Lung (tissue), 12 donors: ENCODE data around the gene BAZ2A. TPM values are rescaled to one million over a fixed set of nuclear protein-coding genes. Genes with fewer than 3 reads are reported as not detected.
A peak's percentile ranks its signal among the peaks of the same experiment; 100 is the strongest.
"Not testable (repeated sequence)": the region's sequence is repeated elsewhere in the genome, so short reads cannot be mapped to it uniquely, and the experiment has no call there.

Source experiments
- ATAC-seq: fragments of 200-7000 bp; cut with Tn5 transposase; one replicate; pipeline ENCODE4 v1.9.1; 2020; ENCODE audit warnings: moderate number of reproducible peaks; ENCODE audit not compliant: insufficient read depth, low FRiP score
- DNase-seq, 3 donors: peaks; one replicate each; pipeline ENCODE4 v3.0.0-alpha.2; 2013 to 2017
- H3K27ac ChIP-seq, 2 donors: one replicate each; pipeline ENCODE4 v1.5.1; 2013; ENCODE audit warnings: mild to moderate bottlenecking in 2 of 2, moderate library complexity in 2 of 2, control low read depth in 1 of 2, inconsistent platforms in 1 of 2, low read depth in 1 of 2, low read length in 1 of 2
- H3K27me3 ChIP-seq, 3 donors: one replicate each; pipeline ENCODE4 v1.5.1; 2013; ENCODE audit warnings: low read length in 2 of 3; ENCODE audit not compliant: control insufficient read depth in 3 of 3, insufficient read depth in 3 of 3
- H3K36me3 ChIP-seq, 4 donors: one replicate each; pipeline ENCODE4 v1.5.1; 2013; ENCODE audit warnings: low read length in 4 of 4, mild to moderate bottlenecking in 1 of 4, moderate library complexity in 1 of 4; ENCODE audit not compliant: control insufficient read depth in 4 of 4, insufficient read depth in 4 of 4
- H3K4me1 ChIP-seq, 5 donors: one replicate each; pipeline ENCODE4 v1.5.1; 2013; ENCODE audit warnings: low read length in 5 of 5, mild to moderate bottlenecking in 2 of 5, moderate library complexity in 1 of 5; ENCODE audit not compliant: control insufficient read depth in 5 of 5, insufficient read depth in 5 of 5
- H3K4me3 ChIP-seq: one replicate; pipeline ENCODE4 v1.5.1; 2013; ENCODE audit warnings: mild to moderate bottlenecking, control low read depth, moderate library complexity
- H3K9ac ChIP-seq, 2 donors: one replicate each; pipeline ENCODE4 v1.5.1; 2013; ENCODE audit warnings: low read length in 2 of 2, control low read depth in 1 of 2; ENCODE audit not compliant: insufficient read depth in 1 of 2
- H3K9me3 ChIP-seq, 4 donors: one replicate each; pipeline ENCODE4 v1.5.1; 2013; ENCODE audit warnings: low read length in 3 of 4, mild to moderate bottlenecking in 1 of 4, moderate library complexity in 1 of 4; ENCODE audit not compliant: control insufficient read depth in 4 of 4, insufficient read depth in 3 of 4
- CTCF ChIP-seq: IDR thresholded peaks from 2 replicates; pipeline ENCODE4 v1.5.1; 2012; ENCODE audit warnings: mild to moderate bottlenecking; ENCODE audit errors: control extremely low read depth, extremely low read depth
- WGBS, 2 donors: extraction: QIAGEN DNeasy Blood & Tissue Kit; methylation state at CpG; one replicate each; pipeline ENCODE4 v1.1.7; 2013; 5-methylcytosine and 5-hydroxymethylcytosine counted together
- polyA plus RNA-seq, 2 donors: library from polyadenylated mRNA; stranded (reverse); fragments of 200-250 nt; gene quantifications; one replicate each; pipeline ENCODE4 v1.2.1, GENCODE V29; 2013
- total RNA-seq, 2 donors: library from RNA; depleted of rRNA in 1 of 2; stranded (reverse); fragments of >200 nt in 1 of 2; gene quantifications; one replicate each; pipeline ENCODE4 v1.2.1, GENCODE V29; 2014 to 2021
- donor health status: control.
- donor health status: control.
- donor health status: Bipolar disorder and iron deficiency.
- donor health status: healthy.
- donor health status: DM: yes; HTN: yes; CAD: no.

The BAZ2A gene
- total and polyA plus RNA-seq, 4 donors: 31.3 to 92.0 (median 60.5) TPM

DNA sequence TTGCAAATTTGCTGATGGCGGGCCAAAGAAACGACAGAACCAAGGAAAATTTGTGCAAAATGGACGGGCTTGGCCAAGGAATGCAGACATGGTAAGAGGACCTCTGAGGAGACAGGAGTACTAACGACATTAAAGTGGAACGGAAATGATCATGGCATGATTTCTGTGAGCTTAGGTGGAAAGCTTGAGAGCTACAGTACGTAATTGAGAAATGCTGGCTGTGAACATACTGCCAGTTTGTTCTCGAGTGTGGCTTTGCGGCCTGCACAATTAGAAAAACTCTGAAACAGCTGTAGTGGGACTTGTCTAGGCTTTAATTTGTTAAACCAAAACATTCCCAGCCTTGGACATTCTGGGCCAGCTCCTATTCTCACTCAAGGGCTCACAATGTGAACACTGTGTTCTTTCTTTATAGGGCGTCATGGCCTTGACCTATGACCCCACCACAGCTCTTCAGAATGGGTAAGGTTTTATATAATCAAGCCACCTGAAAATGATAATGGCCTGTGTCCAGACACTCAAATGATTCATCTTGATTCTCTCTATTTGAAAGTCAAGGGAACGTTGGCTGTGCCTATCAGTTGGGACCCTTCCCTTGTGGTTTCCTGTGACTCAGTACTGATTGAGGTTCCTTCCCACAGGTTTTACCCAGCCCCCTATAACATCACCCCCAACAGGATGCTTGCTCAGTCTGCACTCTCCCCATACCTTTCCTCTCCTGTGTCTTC is 48.5 kb downstream of the BAZ2A start:
- peaks cover 4 to 22% (median 15%) of the 10 kb centered on the region in 4 donors for H3K36me3 ChIP-seq

DNA sequence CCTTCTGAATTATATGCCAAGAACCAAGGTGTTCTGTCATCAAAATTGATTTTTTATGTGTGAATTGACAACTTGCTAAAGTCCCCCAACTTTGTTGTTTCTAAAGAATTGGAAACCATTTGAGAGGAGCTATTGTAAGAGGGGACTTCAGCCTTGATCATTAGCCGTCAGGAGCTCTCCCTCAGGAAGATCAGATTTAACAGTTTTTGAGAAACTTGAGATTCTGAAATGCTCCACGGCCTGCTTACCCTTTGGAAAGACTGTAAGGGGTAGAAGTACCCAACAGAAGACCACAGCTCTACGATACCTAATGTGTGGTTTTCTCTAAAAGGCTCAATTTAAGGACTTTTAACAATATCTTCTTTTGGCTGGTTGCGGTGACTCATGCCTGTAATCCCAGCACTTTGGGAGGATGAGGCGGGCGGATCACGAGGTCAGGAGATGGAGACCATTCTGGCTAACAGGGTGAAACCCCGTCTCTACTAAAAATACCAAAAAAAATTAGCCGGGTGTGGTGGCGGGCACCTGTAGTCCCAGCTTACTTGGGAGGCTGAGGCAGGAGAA is 51.1 kb downstream of the BAZ2A start:
- Histone ChIP-seq H3K36me3 (peaks cover 1 to 25% (median 20%) of the 10 kb centered on the region in 4 donors), H3K27me3 (no peaks in the 10 kb centered on the region)
- TF ChIP-seq CTCF: no peak

More for the DNA sequence above, 48.5 kb downstream of the BAZ2A start:
- Histone ChIP-seq H3K27ac (peak overlapping the region in 1 of 2 donors; percentile 4), H3K4me1 (no peaks in the 10 kb centered on the region), H3K9ac (no peak overlapping the region), H3K27me3 (no peaks in the 10 kb centered on the region), H3K4me3 (no peak overlapping the region), H3K9me3 (no peaks in the 10 kb centered on the region)
- no peak for DNase-seq
- WGBS, 2 donors: 67 to 76% methylated on average over 10 of the region's 10 CpGs
- ATAC-seq: no peak
- no peak for TF ChIP-seq CTCF

DNA sequence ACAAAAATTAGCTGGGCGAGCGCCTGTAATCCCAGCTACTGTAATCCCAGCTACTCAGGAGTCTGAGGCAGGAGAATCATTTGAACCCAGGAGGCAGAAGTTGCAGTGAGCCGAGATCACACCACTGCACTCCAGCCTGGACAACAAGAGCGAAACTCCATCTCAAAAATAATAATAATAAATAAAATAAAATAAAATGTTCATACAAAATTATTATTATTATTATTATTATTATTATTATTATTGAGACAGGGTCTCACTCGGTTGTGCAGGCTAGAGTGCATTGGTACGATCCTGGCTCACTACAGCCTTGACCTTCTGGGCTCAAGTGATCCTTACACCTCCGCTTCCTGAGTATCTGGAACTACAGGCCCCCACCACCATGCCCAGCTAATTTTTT is 52.9 kb downstream of the BAZ2A start:
- not testable (repeated sequence) for H3K9me3 ChIP-seq, H3K9ac ChIP-seq, H3K4me3 ChIP-seq, H3K4me1 ChIP-seq, H3K27ac ChIP-seq, H3K27me3 ChIP-seq, ATAC-seq, DNase-seq
- peaks cover 3 to 23% (median 20%) of the 10 kb centered on the region in 4 donors for H3K36me3 ChIP-seq
- WGBS, 2 donors: 96% methylated on average over 7 of the region's 7 CpGs

More for the DNA sequence above, 51.1 kb downstream of the BAZ2A start:
- H3K4me3 ChIP-seq: no peak overlapping the region
- DNase-seq: no peak
- no peak overlapping the region for H3K27ac ChIP-seq
- no peak overlapping the region for H3K9ac ChIP-seq
- no peaks in the 10 kb centered on the region for H3K9me3 ChIP-seq
- ATAC-seq: no peak
- WGBS, 2 donors: 93 to 96% methylated on average over 10 of the region's 10 CpGs
- no peaks in the 10 kb centered on the region for H3K4me1 ChIP-seq

- Histone ChIP-seq H3K27ac (no peak overlapping the region), H3K9ac (no peak overlapping the region), H3K36me3 (peaks cover 6 to 20% (median 12%) of the 10 kb centered on the region in 4 donors), H3K4me1 (peaks cover 0 to 11% (median 11%) of the 10 kb centered on the region in 5 donors), H3K27me3 (no peaks in the 10 kb centered on the region), H3K9me3 (no peaks in the 10 kb centered on the region), H3K4me3 (no peak overlapping the region)
- DNase-seq (no peak), ATAC-seq (no peak)
- 27 to 51% methylated on average over 2 of the region's 2 CpGs for WGBS, 2 donors
- no peak for TF ChIP-seq CTCF
Measured at GRCh38 chr12:56574210-56574609, 55.9 kb downstream of the BAZ2A start.
